ENCODE measurements around the gene NHSL1. TPM values are rescaled to one million over a fixed set of nuclear protein-coding genes. Genes with fewer than 3 reads are reported as not detected.

Gene NHSL1
- total and polyA plus RNA-seq, 4 donors, result 6.6 to 33.0 (median 20.7) TPM

GRCh38 chr6:138443979-138444378 lies 55.3 kb downstream of the NHSL1 start:
- Histone ChIP-seq H3K36me3 (ENCODE audit: control insufficient read depth in 4 of 4, insufficient read depth in 3 of 4, low read depth in 1 of 4, low read length in 3 of 4) (peaks cover 0 to 33% (median 12%) of the 10 kb centered on the region in 4 donors), H3K9ac (ENCODE audit: low read depth in 1 of 2, low read length in 2 of 2) (no peak overlapping the region), H3K4me3 (ENCODE audit: low read depth in 1 of 3, low read length in 3 of 3) (no peak overlapping the region), H3K27ac (ENCODE audit: low read depth in 1 of 2, low read length in 2 of 2) (no peak overlapping the region), H3K27me3 (ENCODE audit: control insufficient read depth in 4 of 4, insufficient read depth in 4 of 4, low read length in 3 of 4) (no peaks in the 10 kb centered on the region), H3K4me1 (ENCODE audit: control insufficient read depth in 4 of 4, insufficient read depth in 4 of 4, low read length in 3 of 4) (peaks cover 4 to 31% (median 29%) of the 10 kb centered on the region in 4 donors), H3K9me3 (ENCODE audit: control insufficient read depth in 4 of 4, low read length in 3 of 4) (no peaks in the 10 kb centered on the region)
- TF ChIP-seq RAD21 (IDR thresholded peaks at IDR 0.05), result no peak
- no peak for TF ChIP-seq JUND (IDR thresholded peaks at IDR 0.05)
- TF ChIP-seq HNF4G (IDR thresholded peaks at IDR 0.05), result no peak
- TF ChIP-seq YY1 (IDR thresholded peaks at IDR 0.05), result no peak
- TF ChIP-seq CTCF (IDR thresholded peaks at IDR 0.05; ENCODE audit: low read depth, low read length, missing input control), result no peak
- no peak for TF ChIP-seq GABPA (IDR thresholded peaks at IDR 0.05 in 1 of 2, conservative IDR thresholded peaks at IDR 0.05 in 1 of 2)
- no peak for TF ChIP-seq TAF1 (conservative IDR thresholded peaks at IDR 0.05)
- TF ChIP-seq ATF3 (IDR thresholded peaks at IDR 0.05), result no peak
- no peak for TF ChIP-seq NR2F2 (IDR thresholded peaks at IDR 0.05)
- TF ChIP-seq MAX (IDR thresholded peaks at IDR 0.05), result no peak
- TF ChIP-seq HNF4A (conservative IDR thresholded peaks at IDR 0.05), result no peak
- no peak for TF ChIP-seq SP1 (IDR thresholded peaks at IDR 0.05)
- no peak for TF ChIP-seq EGR1 (IDR thresholded peaks at IDR 0.05; ENCODE audit: low read depth in 2 of 2)
- no peak for DNase-seq (ENCODE audit: low spot score)

- Histone ChIP-seq H3K27ac (ENCODE audit: low read depth in 1 of 2, low read length in 2 of 2) (no peak overlapping the region), H3K27me3 (ENCODE audit: control insufficient read depth in 4 of 4, insufficient read depth in 4 of 4, low read length in 3 of 4) (no peaks in the 10 kb centered on the region), H3K9ac (ENCODE audit: low read depth in 1 of 2, low read length in 2 of 2) (no peak overlapping the region), H3K4me1 (ENCODE audit: control insufficient read depth in 4 of 4, insufficient read depth in 4 of 4, low read length in 3 of 4) (peaks cover 4 to 31% (median 29%) of the 10 kb centered on the region in 4 donors), H3K36me3 (ENCODE audit: control insufficient read depth in 4 of 4, insufficient read depth in 3 of 4, low read depth in 1 of 4, low read length in 3 of 4) (peaks cover 0 to 29% (median 13%) of the 10 kb centered on the region in 4 donors), H3K4me3 (ENCODE audit: low read depth in 1 of 3, low read length in 3 of 3) (no peak overlapping the region), H3K9me3 (ENCODE audit: control insufficient read depth in 4 of 4, low read length in 3 of 4) (no peaks in the 10 kb centered on the region)
- TF ChIP-seq RXRA (IDR thresholded peaks at IDR 0.05) (peak in 1 of 2 donors; percentile 10), HNF4A (conservative IDR thresholded peaks at IDR 0.05) (no peak)
- 74% methylated on average over 2 of the region's 2 CpGs for WGBS
- DNase-seq (ENCODE audit: low spot score), result no peak
Measured at GRCh38 chr6:138442663-138443062, 56.6 kb downstream of the NHSL1 start.

- Histone ChIP-seq H3K4me1 (ENCODE audit: control insufficient read depth in 4 of 4, insufficient read depth in 4 of 4, low read length in 3 of 4) (peaks cover 4 to 31% (median 29%) of the 10 kb centered on the region in 4 donors), H3K9ac (ENCODE audit: low read depth in 1 of 2, low read length in 2 of 2) (no peak overlapping the region), H3K36me3 (ENCODE audit: control insufficient read depth in 4 of 4, insufficient read depth in 3 of 4, low read depth in 1 of 4, low read length in 3 of 4) (peaks cover 0 to 28% (median 14%) of the 10 kb centered on the region in 4 donors), H3K27ac (ENCODE audit: low read depth in 1 of 2, low read length in 2 of 2) (no peak overlapping the region), H3K4me3 (ENCODE audit: low read depth in 1 of 3, low read length in 3 of 3) (no peak overlapping the region), H3K27me3 (ENCODE audit: control insufficient read depth in 4 of 4, insufficient read depth in 4 of 4, low read length in 3 of 4) (no peaks in the 10 kb centered on the region), H3K9me3 (ENCODE audit: control insufficient read depth in 4 of 4, low read length in 3 of 4) (no peaks in the 10 kb centered on the region)
- DNase-seq (ENCODE audit: low spot score), result no peak
- 94% methylated on average over 6 of the region's 6 CpGs for WGBS
- no peak for TF ChIP-seq REST (IDR thresholded peaks at IDR 0.05)
- no peak for TF ChIP-seq HNF4G (IDR thresholded peaks at IDR 0.05)
- TF ChIP-seq ATF3 (IDR thresholded peaks at IDR 0.05), result no peak
- no peak for TF ChIP-seq YY1 (IDR thresholded peaks at IDR 0.05)
- no peak for TF ChIP-seq ZBTB33 (IDR thresholded peaks at IDR 0.05)
- TF ChIP-seq FOXA2 (IDR thresholded peaks at IDR 0.05), result no peak
- TF ChIP-seq CTCF (IDR thresholded peaks at IDR 0.05; ENCODE audit: low read depth, low read length, missing input control), result no peak
Measured at GRCh38 chr6:138441965-138442364, 57.3 kb downstream of the NHSL1 start.

Measured in liver (tissue), 9 donors.